Gastroesophageal sphincter (tissue), 3 donors: ENCODE results near the gene PREX1.

Experiments
- CTCF ChIP-seq, 4 experiments: fragments of 200-600 bp in 2 of 4; fragments of 450-650 bp in 2 of 4; sonication (generic) in 1 of 4; IDR thresholded peaks; one replicate each; pipeline ENCODE4 v1.5.1; 2017 to 2019; ENCODE audit warnings: antibody characterized with exemption in 4 of 4, mild to moderate bottlenecking in 2 of 4, moderate library complexity in 2 of 4
- POLR2A ChIP-seq, 2 donors: fragments of 450-650 bp; IDR thresholded peaks; one replicate each; pipeline ENCODE4 v1.6.1; 2017; ENCODE audit warnings: antibody characterized with exemption in 2 of 2, mild to moderate bottlenecking in 2 of 2, moderate library complexity in 1 of 2

- TF ChIP-seq POLR2A (IDR thresholded peaks at IDR 0.05) (no peak), CTCF (IDR thresholded peaks at IDR 0.05) (no peak)
These were observed 241.1 kb downstream of the PREX1 start for GRCh38 chr20:48586730-48587129.
